Measurements from ENCODE around the gene RECK. TPM values are rescaled to one million over a fixed set of nuclear protein-coding genes. Genes with fewer than 3 reads are reported as not detected.
"Not testable (repeated sequence)": the region's sequence is repeated elsewhere in the genome, so short reads cannot be mapped to it uniquely, and the experiment has no call there.

The RECK gene
- polyA plus RNA-seq, 3 donors from 2014 or later = 7.8 to 14.4 (median 13.8) TPM

- no peak overlapping the region for H3K27ac Mint-ChIP-seq
- H3K27me3 Mint-ChIP-seq (ENCODE audit: low read depth in 3 of 3) = no peaks in the 10 kb centered on the region
- H3K36me3 Mint-ChIP-seq = peaks cover 12 to 36% (median 25%) of the 10 kb centered on the region in 3 donors
- H3K4me3 Mint-ChIP-seq = no peak overlapping the region
- H3K9me3 Mint-ChIP-seq = no peaks in the 10 kb centered on the region
- H3K4me1 Mint-ChIP-seq = no peaks in the 10 kb centered on the region
- DNase-seq = no peak
These were observed 82.8 kb downstream of the RECK start for GRCh38 chr9:36119476-36119875.

DNA sequence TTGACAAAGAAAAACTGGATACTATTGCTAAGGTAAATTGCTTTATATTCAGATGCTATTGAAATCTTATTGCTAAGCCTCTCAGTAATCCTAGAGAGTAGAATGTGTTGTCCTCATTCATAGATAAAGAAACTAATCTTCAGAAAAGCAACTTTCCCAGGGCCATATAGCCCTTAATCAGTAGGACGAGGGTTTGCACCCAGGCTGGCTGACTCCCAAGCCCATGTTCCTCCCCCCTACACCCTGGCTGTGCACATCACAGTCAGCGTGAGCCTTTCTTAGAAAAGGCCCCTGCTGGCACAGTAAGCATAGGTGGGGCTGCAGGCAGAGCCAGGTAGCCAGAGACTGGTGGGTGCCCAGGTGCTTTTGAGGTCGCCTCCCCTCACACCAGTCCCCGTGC lies 84.0 kb downstream of the RECK start:
- Mint-ChIP-seq H3K36me3 (peaks cover 12 to 36% (median 25%) of the 10 kb centered on the region in 3 donors), H3K4me3 (no peak overlapping the region), H3K9me3 (no peaks in the 10 kb centered on the region), H3K27me3 (ENCODE audit: low read depth in 3 of 3) (no peaks in the 10 kb centered on the region), H3K27ac (no peak overlapping the region), H3K4me1 (no peaks in the 10 kb centered on the region)
- no peak for DNase-seq

- H3K27ac Mint-ChIP-seq = peak overlapping the region in 1 of 6 donors; percentile 18
- peaks cover 12 to 33% (median 25%) of the 10 kb centered on the region in 3 donors for H3K36me3 Mint-ChIP-seq
- H3K27me3 Mint-ChIP-seq (ENCODE audit: low read depth in 3 of 3) = no peaks in the 10 kb centered on the region
- H3K4me3 Mint-ChIP-seq = no peak overlapping the region
- no peaks in the 10 kb centered on the region for H3K9me3 Mint-ChIP-seq
- DNase-seq = no peak
- peaks cover 0 to 1% of the 10 kb centered on the region in 2 donors for H3K4me1 Mint-ChIP-seq
These were observed 85.3 kb downstream of the RECK start for GRCh38 chr9:36121971-36122370.

GRCh38 chr9:36123515-36123914 lies 86.8 kb downstream of the RECK start:
- no peaks in the 10 kb centered on the region for H3K9me3 Mint-ChIP-seq
- H3K27me3 Mint-ChIP-seq (ENCODE audit: low read depth in 3 of 3) = no peaks in the 10 kb centered on the region
- peaks cover 7 to 23% (median 21%) of the 10 kb centered on the region in 3 donors for H3K36me3 Mint-ChIP-seq
- H3K4me3 Mint-ChIP-seq = no peak overlapping the region
- peaks cover 15 to 17% of the 10 kb centered on the region in 2 donors for H3K4me1 Mint-ChIP-seq
- H3K27ac Mint-ChIP-seq = no peak overlapping the region
- DNase-seq = no peak

DNA sequence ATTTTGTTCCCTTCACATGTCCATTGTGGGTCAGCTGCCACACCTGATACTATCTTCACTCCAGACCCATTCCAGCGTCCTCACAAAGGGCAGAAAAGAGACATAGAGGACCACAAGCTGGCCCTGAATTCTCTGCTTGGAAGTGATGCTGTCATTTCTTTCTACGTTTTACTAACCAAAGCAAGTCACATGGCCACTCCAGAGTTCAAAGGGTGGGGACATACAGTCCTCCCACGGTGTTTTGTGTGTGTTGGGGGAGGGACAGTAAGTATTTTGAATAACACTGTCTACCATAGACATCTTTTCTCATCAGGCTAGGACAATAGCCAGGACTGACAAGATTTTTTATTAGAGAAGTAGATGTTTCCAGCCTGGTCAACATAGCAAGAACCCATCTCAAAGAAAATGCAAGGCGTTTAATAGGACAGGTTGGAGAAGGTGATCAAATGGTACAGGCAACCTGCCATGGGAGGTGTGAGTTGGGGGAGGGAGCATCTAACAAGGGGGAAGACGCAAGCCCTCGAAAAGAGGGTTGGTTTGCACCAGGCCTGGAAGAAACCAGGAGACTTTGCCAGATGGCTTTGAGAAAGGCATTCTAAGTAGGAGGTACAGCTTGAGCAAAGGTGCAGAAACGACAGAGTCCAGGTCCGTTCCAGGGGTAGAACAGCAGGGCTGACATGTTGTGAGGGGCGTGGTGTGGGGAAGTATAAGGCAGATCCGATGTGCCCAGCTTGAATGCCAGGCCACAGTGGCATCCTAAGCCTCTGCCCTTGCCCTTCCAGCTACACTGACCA lies 88.5 kb downstream of the RECK start:
- Mint-ChIP-seq H3K27ac (peak overlapping the region in 2 of 6 donors; percentile 4 to 30), H3K4me3 (no peak overlapping the region), H3K9me3 (no peaks in the 10 kb centered on the region), H3K4me1 (peaks cover 18 to 20% of the 10 kb centered on the region in 2 donors), H3K36me3 (peaks cover 4 to 18% (median 15%) of the 10 kb centered on the region in 3 donors), H3K27me3 (ENCODE audit: low read depth in 3 of 3) (no peaks in the 10 kb centered on the region)
- DNase-seq = no peak

DNA sequence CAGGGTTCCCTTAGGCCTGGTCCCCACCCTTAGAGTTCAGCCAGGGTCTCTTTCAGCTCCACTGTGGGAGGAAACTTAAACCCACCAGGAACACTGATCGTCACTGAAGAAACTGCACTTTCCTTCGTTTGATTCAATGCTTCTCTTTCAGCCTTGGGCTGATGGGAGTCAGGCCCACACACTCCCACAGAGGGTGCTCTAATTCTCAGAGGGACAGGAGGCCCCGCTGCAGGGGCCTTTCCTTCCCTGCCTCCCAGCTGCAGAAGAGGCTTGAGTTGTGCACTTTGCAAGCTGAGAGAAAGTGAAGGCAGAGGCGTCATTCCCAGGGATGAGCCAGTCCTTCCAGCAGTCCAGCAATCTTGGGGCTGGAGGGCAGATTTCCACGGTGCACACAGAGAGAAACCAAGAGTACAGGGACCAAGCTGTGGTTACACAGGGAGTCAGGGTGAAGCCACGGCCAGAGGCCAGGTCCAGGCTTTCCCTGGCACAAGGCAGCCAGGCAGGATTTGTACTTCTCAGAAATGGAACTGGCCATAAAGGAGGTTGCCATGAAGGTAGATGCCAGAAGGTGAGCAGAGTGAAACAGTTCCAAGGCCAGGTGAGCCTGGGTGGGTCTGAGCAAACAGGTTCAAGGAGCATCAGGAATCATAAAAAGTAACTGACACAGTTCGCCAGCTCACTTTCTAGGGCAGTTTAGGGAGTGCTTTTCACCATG lies 89.5 kb downstream of the RECK start:
- no peak overlapping the region for H3K4me3 Mint-ChIP-seq
- no peak for DNase-seq
- no peak overlapping the region for H3K27ac Mint-ChIP-seq
- H3K9me3 Mint-ChIP-seq = no peaks in the 10 kb centered on the region
- peaks cover 4 to 16% (median 15%) of the 10 kb centered on the region in 3 donors for H3K36me3 Mint-ChIP-seq
- H3K4me1 Mint-ChIP-seq = peaks cover 18 to 20% of the 10 kb centered on the region in 2 donors
- H3K27me3 Mint-ChIP-seq (ENCODE audit: low read depth in 3 of 3) = no peaks in the 10 kb centered on the region

GRCh38 chr9:36127652-36128244 lies 91.0 kb downstream of the RECK start:
- peak in 2 of 3 donors; percentile 31 to 34 for DNase-seq
- Mint-ChIP-seq H3K4me1 (peaks cover 18 to 20% of the 10 kb centered on the region in 2 donors), H3K4me3 (peak overlapping the region; percentile 6 to 61 (median 40)), H3K9me3 (no peaks in the 10 kb centered on the region), H3K27me3 (ENCODE audit: low read depth in 3 of 3) (peaks cover 0 to 2% (median 0%) of the 10 kb centered on the region in 3 donors), H3K36me3 (peaks cover 4 to 7% (median 4%) of the 10 kb centered on the region in 3 donors), H3K27ac (peak overlapping the region; percentile 26 to 77 (median 68))

DNA sequence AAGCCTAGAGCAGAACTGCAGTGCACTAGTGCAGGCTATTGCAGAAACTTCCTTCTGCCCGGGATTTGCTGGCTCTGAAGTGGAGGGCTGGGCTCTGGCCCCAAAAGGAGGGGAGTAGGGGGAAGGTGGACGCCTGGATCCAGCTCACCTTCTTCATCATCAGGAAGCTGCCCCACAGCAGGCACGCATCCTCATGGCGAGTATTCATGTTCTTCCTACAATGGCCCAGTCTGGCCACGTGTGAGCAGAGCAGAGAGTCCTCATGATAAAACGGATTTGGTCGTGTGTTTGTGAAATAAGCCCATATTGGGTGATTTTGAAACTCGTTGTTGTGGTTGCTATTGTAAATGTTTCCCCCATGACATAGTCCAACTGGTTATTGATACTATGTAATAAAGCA lies 91.6 kb downstream of the RECK start:
- no peaks in the 10 kb centered on the region for H3K9me3 Mint-ChIP-seq
- H3K27ac Mint-ChIP-seq = peak overlapping the region in 4 of 6 donors; percentile 64 to 77 (median 72)
- peaks cover 0 to 2% (median 0%) of the 10 kb centered on the region in 3 donors for H3K27me3 Mint-ChIP-seq (ENCODE audit: low read depth in 3 of 3)
- H3K36me3 Mint-ChIP-seq = peaks cover 0 to under 1% (median 0%) of the 10 kb centered on the region in 3 donors
- DNase-seq = no peak
- H3K4me3 Mint-ChIP-seq = peak overlapping the region in 4 of 5 donors; percentile 26 to 35 (median 28)
- peaks cover 18 to 20% of the 10 kb centered on the region in 2 donors for H3K4me1 Mint-ChIP-seq

- no peak for DNase-seq
- Mint-ChIP-seq H3K4me3 (no peak overlapping the region), H3K9me3 (no peaks in the 10 kb centered on the region), H3K27me3 (ENCODE audit: low read depth in 3 of 3) (peaks cover 0 to 2% (median 0%) of the 10 kb centered on the region in 3 donors), H3K27ac (no peak overlapping the region), H3K36me3 (no peaks in the 10 kb centered on the region), H3K4me1 (peaks cover 18 to 20% of the 10 kb centered on the region in 2 donors)
These were observed 92.4 kb downstream of the RECK start for GRCh38 chr9:36129139-36129538.

GRCh38 chr9:36131666-36132065 lies 95.0 kb downstream of the RECK start:
- not testable (repeated sequence) for DNase-seq; H3K36me3 Mint-ChIP-seq; H3K9me3 Mint-ChIP-seq; H3K4me3 Mint-ChIP-seq; H3K27ac Mint-ChIP-seq; H3K27me3 Mint-ChIP-seq (ENCODE audit: low read depth in 3 of 3)
- H3K4me1 Mint-ChIP-seq = peaks cover 22 to 29% of the 10 kb centered on the region in 2 donors

GRCh38 chr9:36132086-36132485 lies 95.4 kb downstream of the RECK start:
- no peak overlapping the region for H3K4me3 Mint-ChIP-seq
- peaks cover 21 to 28% of the 10 kb centered on the region in 2 donors for H3K4me1 Mint-ChIP-seq
- H3K27me3 Mint-ChIP-seq (ENCODE audit: low read depth in 3 of 3) = peaks cover 2 to 5% (median 4%) of the 10 kb centered on the region in 3 donors
- no peaks in the 10 kb centered on the region for H3K9me3 Mint-ChIP-seq
- no peak for DNase-seq
- no peak overlapping the region for H3K27ac Mint-ChIP-seq
- no peaks in the 10 kb centered on the region for H3K36me3 Mint-ChIP-seq

DNA sequence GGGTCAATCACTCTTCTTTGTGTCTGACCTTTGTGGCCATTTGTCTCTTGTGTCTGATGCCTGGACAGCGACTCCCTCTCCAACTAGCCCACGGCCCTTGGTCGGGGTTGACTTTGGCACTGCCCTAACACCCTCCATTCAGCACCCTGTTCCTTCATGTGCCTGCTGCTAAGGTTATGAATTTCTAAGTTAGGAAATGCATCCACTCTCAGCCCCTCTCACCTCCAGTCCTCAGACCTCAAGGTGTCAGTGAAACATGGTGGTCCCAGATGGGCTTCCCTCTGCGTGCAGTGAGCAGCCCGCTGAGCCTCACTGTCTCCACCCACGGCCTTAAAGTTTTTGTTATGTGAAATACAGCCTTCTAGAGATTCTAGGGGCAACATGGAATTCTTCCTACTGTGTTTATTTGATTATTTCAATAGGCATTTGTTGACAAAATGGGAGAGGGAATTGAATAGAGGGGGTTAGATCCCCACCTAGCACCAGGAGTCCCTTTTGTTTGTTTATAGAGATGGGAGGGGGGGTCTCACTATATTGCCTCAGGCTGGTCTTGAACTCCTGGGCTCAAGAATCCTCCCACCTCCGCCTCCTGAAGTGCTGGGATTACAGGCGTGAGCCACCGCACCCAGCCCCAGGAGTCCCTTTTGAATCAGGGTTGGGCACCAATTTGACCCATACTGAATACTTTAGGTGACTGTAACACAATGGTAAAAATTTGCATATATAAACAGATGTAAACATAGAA lies 98.2 kb downstream of the RECK start:
- Mint-ChIP-seq H3K36me3 (no peaks in the 10 kb centered on the region), H3K9me3 (no peaks in the 10 kb centered on the region), H3K4me1 (peaks cover 34 to 39% of the 10 kb centered on the region in 2 donors), H3K27me3 (ENCODE audit: low read depth in 3 of 3) (peaks cover 2 to 9% (median 6%) of the 10 kb centered on the region in 3 donors), H3K4me3 (peak overlapping the region; percentile 76 to 84 (median 79)), H3K27ac (peak overlapping the region; percentile 63 to 95 (median 86))
- no peak for DNase-seq

- Mint-ChIP-seq H3K27ac (peak overlapping the region; percentile 63 to 95 (median 86)), H3K27me3 (ENCODE audit: low read depth in 3 of 3) (peaks cover 2 to 9% (median 6%) of the 10 kb centered on the region in 3 donors), H3K4me1 (peaks cover 43 to 47% of the 10 kb centered on the region in 2 donors), H3K4me3 (peak overlapping the region; percentile 76 to 84 (median 79)), H3K9me3 (no peaks in the 10 kb centered on the region), H3K36me3 (no peaks in the 10 kb centered on the region)
- no peak for DNase-seq
These were observed 99.1 kb downstream of the RECK start for GRCh38 chr9:36135741-36136271.

All from immature natural killer cell (primary cell).